Activated T-helper 2 cell treated with anti-CD3 and anti-CD28 coated beads, Interferon-gamma antibody, Interleukin-2, Interleukin-4, amounts not matched to agents 10 μg/mL and 5 μg/mL and 100 μg/mL, durations not matched to agents 14 hours and 24 hours and 36 hours (primary cell): ENCODE results near the gene FNIP1. TPM values are rescaled to one million over a fixed set of nuclear protein-coding genes. Genes with fewer than 3 reads are reported as not detected.

Source experiments
- DNase-seq: peaks from one replicate; pipeline ENCODE4 v3.0.0; 2021; ENCODE audit warnings: low spot score
- H3K27ac Mint-ChIP-seq: one replicate; pipeline ENCODE4 v1.8.0; 2021; ENCODE audit warnings: mixed read lengths
- H3K27me3 Mint-ChIP-seq: one replicate; pipeline ENCODE4 v1.8.0; 2021; ENCODE audit warnings: low read depth, mixed read lengths
- H3K36me3 Mint-ChIP-seq: one replicate; pipeline ENCODE4 v1.8.0; 2021; ENCODE audit warnings: low read depth, mixed read lengths
- H3K4me1 Mint-ChIP-seq: one replicate; pipeline ENCODE4 v1.8.0; 2021; ENCODE audit warnings: low read depth, mixed read lengths
- H3K4me3 Mint-ChIP-seq: one replicate; pipeline ENCODE4 v1.8.0; 2021; ENCODE audit warnings: low read depth, mild to moderate bottlenecking, moderate library complexity, mixed read lengths
- H3K9me3 Mint-ChIP-seq: one replicate; pipeline ENCODE4 v1.8.0; 2021; ENCODE audit warnings: mixed read lengths
- intact Hi-C: fragments of 100-400 bp; cut with micrococcal nuclease; formaldehyde crosslinking; loops from one replicate; pipeline ENCODE4 v1.15.1; 2023
- total RNA-seq: library from RNA; stranded (reverse); gene quantifications from 2 replicates; pipeline ENCODE4 v1.2.3, GENCODE V29; 2022

FNIP1 gene
- total RNA-seq, 1 donor from 2014 or later: 18.1 TPM

DNA sequence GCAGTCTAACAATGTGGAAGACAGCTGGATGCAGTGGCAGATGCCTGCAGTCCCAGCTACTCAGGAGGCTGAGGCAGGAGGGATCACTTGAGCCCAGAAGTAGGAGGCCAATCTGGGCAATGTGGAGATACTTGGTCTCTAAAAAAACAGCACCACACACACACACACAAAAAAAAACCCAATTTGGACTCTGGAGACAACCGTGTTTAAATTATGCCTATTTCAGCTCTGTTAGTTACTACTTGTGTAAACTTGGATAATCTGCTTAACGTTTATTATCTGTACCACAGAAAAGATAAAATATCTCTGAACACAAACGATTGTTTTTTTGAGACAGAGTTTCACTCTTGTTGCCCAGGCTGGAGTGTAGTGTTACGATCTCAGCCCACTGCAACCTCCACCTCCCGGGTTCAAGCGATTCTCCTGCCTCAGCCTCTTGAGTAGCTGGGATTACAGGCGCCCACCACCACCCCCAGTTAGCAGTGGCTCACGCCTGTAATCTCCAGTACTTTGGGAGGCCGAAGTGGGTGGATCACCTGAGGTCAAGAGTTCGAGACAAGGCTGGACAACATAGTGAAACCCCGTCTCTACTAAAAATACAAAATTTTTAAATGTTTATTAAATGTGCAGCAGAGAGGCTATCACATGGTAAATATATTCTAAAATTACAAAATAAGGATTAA is 179.5 kb downstream of the FNIP1 start:
- H3K27me3 Mint-ChIP-seq: no peaks in the 10 kb centered on the region
- intact Hi-C loops: no loop called here
- H3K4me1 Mint-ChIP-seq: peaks cover 28% of the 10 kb centered on the region
- no peak for DNase-seq
- no peak overlapping the region for H3K4me3 Mint-ChIP-seq
- no peak overlapping the region for H3K27ac Mint-ChIP-seq
- H3K9me3 Mint-ChIP-seq: no peaks in the 10 kb centered on the region
- H3K36me3 Mint-ChIP-seq: peaks cover 54% of the 10 kb centered on the region

DNA sequence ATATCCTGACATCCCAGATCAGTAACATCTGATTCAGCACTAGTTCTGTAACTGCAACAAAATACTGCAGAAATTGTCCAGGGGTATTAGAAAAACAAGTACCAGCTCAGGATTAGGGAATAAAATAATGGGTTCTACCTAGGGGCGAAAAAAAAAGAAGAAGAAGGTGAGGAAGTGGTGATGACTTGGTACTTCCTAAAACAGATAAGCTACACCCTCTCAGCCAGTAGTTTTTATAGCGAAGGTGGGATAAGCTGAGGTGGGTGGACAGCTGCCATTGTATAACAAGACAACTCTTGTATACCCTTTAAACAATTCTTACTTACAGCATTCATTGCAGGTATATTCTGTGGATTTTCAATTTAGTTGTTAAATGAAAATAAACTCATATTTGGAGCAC is 180.9 kb downstream of the FNIP1 start:
- Mint-ChIP-seq H3K4me1 (peaks cover 28% of the 10 kb centered on the region), H3K27me3 (no peaks in the 10 kb centered on the region), H3K4me3 (no peak overlapping the region), H3K9me3 (no peaks in the 10 kb centered on the region), H3K27ac (no peak overlapping the region), H3K36me3 (peaks cover 47% of the 10 kb centered on the region)
- intact Hi-C loops: no loop called here
- DNase-seq: no peak

DNA sequence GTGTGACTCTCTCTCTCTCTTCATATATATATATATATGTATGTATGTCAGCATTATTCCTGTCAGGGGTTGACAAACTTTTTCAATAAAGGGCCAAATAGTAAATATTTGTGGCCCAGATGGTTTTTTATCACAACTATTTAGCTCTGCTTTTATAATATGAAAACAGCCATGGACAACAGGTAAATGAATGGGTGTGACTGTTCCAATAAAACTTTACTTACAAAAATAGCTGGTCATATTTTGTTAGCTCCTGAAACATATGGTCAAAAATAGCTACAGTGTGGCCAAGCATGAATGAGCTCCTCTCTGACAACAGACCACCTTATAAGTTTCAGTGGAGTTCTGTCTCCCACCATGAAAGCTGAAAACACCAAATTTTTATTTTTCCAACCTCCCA is 183.4 kb downstream of the FNIP1 start:
- H3K36me3 Mint-ChIP-seq: peaks cover 59% of the 10 kb centered on the region
- H3K27me3 Mint-ChIP-seq: no peaks in the 10 kb centered on the region
- no peak overlapping the region for H3K4me3 Mint-ChIP-seq
- H3K27ac Mint-ChIP-seq: no peak overlapping the region
- no peaks in the 10 kb centered on the region for H3K9me3 Mint-ChIP-seq
- no peak for DNase-seq
- intact Hi-C loops: no loop called here
- H3K4me1 Mint-ChIP-seq: peaks cover 29% of the 10 kb centered on the region

DNA sequence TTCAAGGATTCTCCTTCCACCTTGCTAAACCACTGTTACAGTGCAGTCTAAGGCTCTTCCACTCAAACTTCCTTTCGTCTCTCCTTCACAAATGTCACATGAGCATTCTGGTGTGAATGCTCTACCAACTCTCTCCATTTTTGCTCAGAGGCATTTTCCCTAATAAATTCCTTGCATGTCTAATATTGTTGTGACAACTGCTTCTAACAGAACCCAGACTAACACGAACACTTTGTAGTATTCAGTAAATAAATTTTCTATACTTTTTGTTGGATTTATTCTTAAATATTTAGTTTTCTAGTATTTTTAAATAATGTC is 185.8 kb downstream of the FNIP1 start:
- no peak for DNase-seq
- no peak overlapping the region for H3K4me3 Mint-ChIP-seq

DNA sequence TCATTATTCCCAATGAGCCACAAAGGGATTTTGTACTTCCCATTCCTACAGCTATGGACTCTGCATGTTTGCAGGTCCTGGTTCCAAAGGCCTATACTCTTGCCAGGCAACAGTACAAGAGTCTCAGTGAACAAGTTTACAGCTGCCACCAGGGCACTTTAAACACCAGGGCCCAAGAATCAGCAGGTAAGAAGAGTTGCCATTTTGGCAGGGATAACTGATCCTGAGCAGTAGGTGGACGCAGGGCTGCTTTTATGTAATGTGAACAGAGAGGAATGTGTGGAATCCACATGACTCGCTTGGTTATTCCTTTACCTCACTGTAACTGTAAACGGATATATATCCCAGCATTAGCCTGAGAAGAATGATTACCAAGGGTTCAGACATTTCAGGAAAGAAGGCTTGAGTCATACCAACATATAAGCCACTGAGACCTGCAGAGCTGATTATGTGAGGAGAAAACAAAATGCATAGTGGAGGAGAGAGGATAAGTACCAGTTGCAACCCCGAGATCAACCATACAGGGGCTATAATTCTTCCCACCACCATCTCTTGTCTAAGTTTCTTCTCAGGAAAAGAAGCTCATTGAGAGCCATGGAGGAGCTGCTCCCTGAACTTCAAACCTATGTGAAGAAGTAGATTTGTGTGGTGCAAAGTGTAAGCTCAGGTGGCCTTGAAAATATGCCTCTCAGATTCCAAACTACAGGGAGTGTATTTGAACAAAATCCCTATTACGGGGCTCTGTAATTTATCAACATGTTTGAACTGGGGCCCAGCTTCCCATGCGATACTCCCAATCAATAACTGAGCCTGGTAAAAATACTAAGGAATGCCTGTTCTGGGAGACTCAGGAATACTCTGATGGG is 186.4 kb downstream of the FNIP1 start:
- peaks cover 28% of the 10 kb centered on the region for H3K4me1 Mint-ChIP-seq
- no peaks in the 10 kb centered on the region for H3K9me3 Mint-ChIP-seq
- no peak for DNase-seq
- intact Hi-C loops: no loop called here
- H3K36me3 Mint-ChIP-seq: peaks cover 44% of the 10 kb centered on the region
- H3K27ac Mint-ChIP-seq: no peak overlapping the region
- no peaks in the 10 kb centered on the region for H3K27me3 Mint-ChIP-seq
- H3K4me3 Mint-ChIP-seq: no peak overlapping the region

More for the DNA sequence above, 185.8 kb downstream of the FNIP1 start:
- Mint-ChIP-seq H3K27ac (no peak overlapping the region), H3K27me3 (no peaks in the 10 kb centered on the region), H3K36me3 (peaks cover 49% of the 10 kb centered on the region), H3K4me1 (peaks cover 28% of the 10 kb centered on the region), H3K9me3 (no peaks in the 10 kb centered on the region)
- intact Hi-C loops: no loop called here

DNA sequence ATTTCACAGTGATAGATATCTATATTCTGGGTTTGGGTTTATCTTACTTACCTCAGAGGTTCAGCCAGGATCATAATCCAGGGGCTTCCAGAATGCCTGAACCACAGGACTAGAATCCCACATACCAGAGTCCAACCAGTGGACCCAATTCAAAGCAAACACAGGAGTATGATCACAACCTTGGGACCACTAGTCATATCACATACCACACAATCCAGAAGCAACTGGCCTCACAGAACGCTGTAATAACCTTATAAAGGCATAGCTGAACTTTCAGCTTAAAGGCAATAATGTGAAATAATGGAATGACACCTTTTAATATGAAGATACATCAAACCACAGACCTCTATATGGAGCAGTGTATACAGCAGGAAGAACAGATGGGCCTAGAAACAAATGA is 187.0 kb downstream of the FNIP1 start:
- intact Hi-C loops: no loop called here
- Mint-ChIP-seq H3K9me3 (no peaks in the 10 kb centered on the region), H3K4me3 (no peak overlapping the region), H3K27me3 (no peaks in the 10 kb centered on the region), H3K36me3 (peaks cover 37% of the 10 kb centered on the region), H3K4me1 (peaks cover 32% of the 10 kb centered on the region), H3K27ac (no peak overlapping the region)
- no peak for DNase-seq

DNA sequence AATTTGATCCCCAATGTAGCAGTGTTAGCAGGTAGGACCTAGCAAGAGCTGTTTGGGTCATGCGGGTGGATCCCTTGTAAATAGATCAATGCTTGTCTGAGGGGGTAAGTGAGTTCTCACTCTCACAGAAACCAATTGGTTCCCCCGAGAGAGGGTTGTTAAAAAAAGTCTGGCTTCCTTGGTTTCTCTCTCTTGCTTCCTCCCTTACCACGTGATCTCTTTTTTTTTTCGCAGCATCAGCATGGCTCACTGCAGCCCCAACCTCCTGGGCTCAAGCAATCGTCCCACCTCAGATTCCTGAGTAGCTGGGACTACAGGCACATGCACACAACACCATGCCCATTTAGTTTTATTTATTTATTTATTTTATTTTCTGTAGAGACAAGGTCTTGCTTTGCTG is 188.2 kb downstream of the FNIP1 start:
- Mint-ChIP-seq H3K36me3 (peaks cover 26% of the 10 kb centered on the region), H3K27me3 (no peaks in the 10 kb centered on the region), H3K27ac (no peak overlapping the region), H3K4me3 (no peak overlapping the region), H3K9me3 (no peaks in the 10 kb centered on the region), H3K4me1 (peaks cover 37% of the 10 kb centered on the region)
- no peak for DNase-seq
- intact Hi-C loops: no loop called here

DNA sequence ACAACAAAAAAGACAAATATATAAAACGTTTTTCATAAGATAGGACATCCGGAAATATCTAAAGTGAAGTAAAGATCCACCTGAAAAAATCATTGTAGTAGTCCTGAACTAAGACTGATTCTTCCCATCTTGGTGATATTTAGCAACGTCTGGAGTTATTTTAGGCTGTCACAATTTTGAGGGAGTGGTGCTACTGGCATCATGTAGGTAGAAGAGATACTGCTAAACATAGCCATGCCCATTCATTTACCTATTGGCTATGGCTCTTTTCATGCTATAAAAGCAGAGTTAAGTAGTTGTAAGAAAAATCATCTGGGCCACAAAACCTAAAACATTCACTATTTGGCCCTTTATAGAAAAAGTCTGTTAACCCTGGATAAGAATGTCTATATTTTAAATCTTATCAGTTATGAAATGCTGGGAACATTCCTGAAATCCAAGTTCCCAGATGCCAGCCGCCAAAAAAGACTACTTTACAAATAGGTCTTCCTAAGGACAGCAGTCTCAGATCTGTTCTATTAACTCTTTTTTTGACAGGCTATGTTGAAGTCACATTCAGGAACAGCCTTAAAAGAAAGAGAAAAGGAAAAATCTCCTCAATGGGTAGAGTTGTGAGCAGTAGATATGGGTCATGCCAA is 188.8 kb downstream of the FNIP1 start:
- intact Hi-C loops: no loop called here
- no peak overlapping the region for H3K27ac Mint-ChIP-seq
- H3K4me1 Mint-ChIP-seq: peaks cover 37% of the 10 kb centered on the region
- peaks cover 23% of the 10 kb centered on the region for H3K36me3 Mint-ChIP-seq
- no peaks in the 10 kb centered on the region for H3K9me3 Mint-ChIP-seq
- H3K4me3 Mint-ChIP-seq: no peak overlapping the region
- DNase-seq: no peak
- H3K27me3 Mint-ChIP-seq: no peaks in the 10 kb centered on the region

DNA sequence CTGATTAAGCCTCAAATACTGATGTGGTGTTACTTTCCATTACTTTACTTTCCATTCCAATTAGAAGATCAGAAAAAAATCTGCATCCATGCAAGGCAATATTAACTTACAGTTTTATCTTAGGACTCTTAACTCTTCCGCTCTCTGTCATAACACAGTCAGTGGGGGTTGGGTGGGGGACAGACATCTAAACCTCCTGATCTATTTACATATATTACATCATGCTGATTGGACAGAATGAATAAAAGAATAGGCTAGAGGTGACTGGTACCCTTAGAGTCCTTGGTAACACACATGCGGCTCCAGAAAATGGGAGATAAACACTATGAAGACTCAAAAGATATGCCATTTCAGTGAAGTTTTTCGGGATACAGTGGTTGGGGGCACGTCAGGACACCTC is 189.4 kb downstream of the FNIP1 start:
- no peak for DNase-seq

DNA sequence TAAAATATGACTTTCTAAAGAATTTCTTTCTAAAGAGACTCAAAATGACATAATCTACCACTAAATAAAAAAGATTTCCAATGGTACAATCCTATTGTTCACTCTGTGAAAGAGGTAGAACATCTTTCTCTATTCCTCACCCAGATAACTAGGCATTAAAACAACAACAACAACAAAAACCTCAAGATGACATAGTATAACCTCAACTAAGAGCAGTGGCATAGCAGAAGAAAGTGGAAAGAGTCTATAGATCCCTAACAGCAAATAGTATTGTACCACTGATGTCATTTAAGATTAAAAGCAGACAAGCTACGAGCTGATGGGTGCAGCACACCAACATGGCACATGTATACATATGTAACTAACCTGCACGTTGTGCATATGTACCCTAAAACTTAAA is 191.7 kb downstream of the FNIP1 start:
- intact Hi-C loops: no loop called here
- Mint-ChIP-seq H3K27me3 (no peaks in the 10 kb centered on the region), H3K9me3 (no peaks in the 10 kb centered on the region), H3K4me3 (no peak overlapping the region), H3K4me1 (peaks cover 32% of the 10 kb centered on the region), H3K36me3 (peaks cover 32% of the 10 kb centered on the region), H3K27ac (no peak overlapping the region)
- DNase-seq: no peak

More for the DNA sequence above, 189.4 kb downstream of the FNIP1 start:
- Mint-ChIP-seq H3K27ac (no peak overlapping the region), H3K36me3 (peaks cover 21% of the 10 kb centered on the region), H3K9me3 (no peaks in the 10 kb centered on the region), H3K4me1 (peaks cover 37% of the 10 kb centered on the region), H3K27me3 (no peaks in the 10 kb centered on the region), H3K4me3 (no peak overlapping the region)
- intact Hi-C loops: no loop called here

DNA sequence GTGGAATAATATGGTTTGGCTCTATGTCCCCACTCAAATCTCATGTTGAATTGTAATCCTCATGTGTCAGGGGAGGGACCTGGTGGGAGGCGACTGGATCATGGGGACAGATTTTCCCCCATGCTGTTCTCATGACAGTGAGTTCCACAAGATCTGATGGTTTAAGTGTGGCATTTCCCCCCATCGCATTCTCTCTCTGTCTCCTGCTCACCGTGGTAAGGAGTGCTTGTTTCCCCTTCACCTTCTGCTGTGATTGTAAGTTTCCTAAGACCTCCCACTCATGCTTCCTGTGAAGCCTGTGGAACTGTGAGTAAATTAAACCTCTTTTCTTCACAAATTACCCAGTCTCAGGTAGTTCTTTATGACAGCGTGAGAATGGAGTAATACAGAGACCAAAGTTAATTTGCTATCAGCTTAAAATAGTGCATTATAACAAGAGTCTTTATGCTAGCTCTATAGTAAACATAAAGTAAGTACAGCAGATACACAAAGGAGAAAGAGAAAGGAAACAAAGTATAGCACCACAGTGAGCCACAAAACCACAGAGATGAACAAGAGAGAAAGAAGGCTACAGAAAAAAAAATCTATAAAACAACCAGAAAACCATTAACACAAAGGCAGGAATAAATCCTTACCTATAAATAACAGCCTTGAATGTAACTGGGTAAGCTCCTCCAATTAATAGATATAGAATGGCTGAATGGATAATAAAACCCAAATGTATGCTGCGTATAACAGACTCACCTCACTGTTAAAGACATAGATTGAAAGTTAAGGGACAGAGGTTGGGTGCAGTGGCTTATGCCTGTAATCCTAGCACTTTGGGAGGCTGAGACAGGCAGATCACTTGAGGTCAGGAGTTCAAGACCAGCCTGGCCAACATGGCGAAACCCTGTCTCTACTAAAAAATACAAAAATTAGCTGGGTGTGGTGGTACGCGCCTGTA is 201.5 kb downstream of the FNIP1 start:
- Mint-ChIP-seq H3K4me3 (peak overlapping the region; percentile 68), H3K27me3 (no peaks in the 10 kb centered on the region), H3K4me1 (peaks cover 41% of the 10 kb centered on the region), H3K27ac (peak overlapping the region; percentile 87), H3K36me3 (peaks cover 52% of the 10 kb centered on the region), H3K9me3 (no peaks in the 10 kb centered on the region)
- DNase-seq: no peak
- intact Hi-C loops: loop anchor here (2.0 kb wide), 2 partner anchors 39 to 201 kb away; partner anchors contain the start of genes FNIP1 and RAPGEF6

DNA sequence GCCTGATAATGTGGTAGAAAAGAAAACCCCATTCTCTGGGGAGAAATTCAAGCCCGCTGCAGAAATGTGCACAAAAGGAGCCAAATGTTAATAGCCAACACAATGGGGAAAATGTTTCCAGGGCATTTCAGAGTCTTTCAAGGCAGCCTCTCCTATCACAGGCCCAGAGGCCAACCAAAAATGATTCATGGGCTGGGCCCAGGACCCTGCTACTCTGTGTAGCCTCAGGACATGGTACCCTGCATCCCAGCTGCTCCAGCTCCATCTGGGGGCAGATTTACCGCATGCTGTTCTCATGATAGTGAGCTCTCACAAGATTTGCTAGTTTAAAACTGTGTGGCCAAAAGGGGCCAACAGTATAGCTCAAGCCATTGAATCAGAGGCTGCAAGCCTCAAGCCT is 202.9 kb downstream of the FNIP1 start:
- peak overlapping the region; percentile 49 for H3K27ac Mint-ChIP-seq
- H3K27me3 Mint-ChIP-seq: no peaks in the 10 kb centered on the region
- intact Hi-C loops: loop anchor here (2.0 kb wide), 2 partner anchors 41 to 203 kb away; partner anchors contain the start of genes FNIP1 and RAPGEF6
- DNase-seq: no peak
- H3K4me1 Mint-ChIP-seq: peaks cover 43% of the 10 kb centered on the region
- peaks cover 43% of the 10 kb centered on the region for H3K36me3 Mint-ChIP-seq
- no peak overlapping the region for H3K4me3 Mint-ChIP-seq
- H3K9me3 Mint-ChIP-seq: no peaks in the 10 kb centered on the region
